Smooth muscle cell (in vitro differentiated cells): ENCODE results near the gene LAS1L. TPM values are rescaled to one million over a fixed set of nuclear protein-coding genes. Genes with fewer than 3 reads are reported as not detected.
"Not testable (repeated sequence)": the region's sequence is repeated elsewhere in the genome, so short reads cannot be mapped to it uniquely, and the experiment has no call there.

Experiments
- DNase-seq: peaks from one replicate; lab custom pipeline; 2025; ENCODE audit not compliant: unreplicated experiment; lab: John Stamatoyannopoulos, UW
- H2AFZ ChIP-seq: fragments of 200-600 bp; sonication (generic); 2 replicates; pipeline ENCODE4 v1.6.0; 2016; ENCODE audit warnings: antibody characterized with exemption, low read depth, mild to moderate bottlenecking
- H3F3A ChIP-seq: fragments of 200-600 bp; sonication (generic); 2 replicates; pipeline ENCODE4 v1.6.0; 2017; ENCODE audit warnings: antibody characterized with exemption, low read depth
- H3K27ac ChIP-seq: fragments of 200-600 bp; sonication (generic); 2 replicates; pipeline ENCODE4 v1.5.1; 2016; ENCODE audit warnings: low read depth, mild to moderate bottlenecking
- H3K27me3 ChIP-seq: fragments of 200-600 bp; sonication (generic); 2 replicates; pipeline ENCODE4 v1.6.1; 2016; ENCODE audit warnings: low read depth, mild to moderate bottlenecking
- H3K36me3 ChIP-seq: fragments of 200-600 bp; sonication (generic); 2 replicates; pipeline ENCODE4 v1.5.1; 2016; ENCODE audit warnings: low read depth
- H3K4me1 ChIP-seq: fragments of 200-600 bp; sonication (generic); 2 replicates; pipeline ENCODE4 v1.5.1; 2016; ENCODE audit warnings: low read depth
- H3K4me2 ChIP-seq: fragments of 200-600 bp; sonication (generic); 2 replicates; pipeline ENCODE4 v1.6.0; 2016; ENCODE audit warnings: mild to moderate bottlenecking
- H3K4me3 ChIP-seq: fragments of 200-600 bp; sonication (generic); 2 replicates; pipeline ENCODE4 v1.5.1; 2016; ENCODE audit warnings: mild to moderate bottlenecking
- H3K79me2 ChIP-seq: fragments of 200-600 bp; sonication (generic); 2 replicates; pipeline ENCODE4 v1.6.0; 2016; ENCODE audit warnings: low read depth, mild to moderate bottlenecking
- H3K9ac ChIP-seq: fragments of 200-600 bp; sonication (generic); 2 replicates; pipeline ENCODE4 v1.6.0; 2016; ENCODE audit warnings: low read depth
- H3K9me3 ChIP-seq: fragments of 200-600 bp; sonication (generic); replicated peaks from 2 replicates; pipeline ENCODE4 v1.5.1; 2016; ENCODE audit warnings: low read depth
- H4K20me1 ChIP-seq: fragments of 200-600 bp; sonication (generic); 2 replicates; pipeline ENCODE4 v1.6.0; 2016; ENCODE audit warnings: low read depth
- WGBS: methylation state at CpG from one replicate; pipeline ENCODE4 v1.1.7; 2016; ENCODE audit warnings: low lambda C conversion rate; 5-methylcytosine and 5-hydroxymethylcytosine counted together
- polyA plus RNA-seq: library from polyadenylated mRNA; unstranded; fragments of >200 nt; fragmentation: Nextera tagmentation; extraction: Ambion mirVana; gene quantifications from 2 replicates; pipeline ENCODE4 v1.2.1, GENCODE V29; 2016
- total RNA-seq: library from RNA; depleted of rRNA; stranded (reverse); fragments of >200 nt; gene quantifications from 2 replicates; pipeline ENCODE4 v1.2.3, GENCODE V29; 2014
- TF ChIP-seq, protein P1 (sequence below): fragments of 200-600 bp; sonication (generic); IDR thresholded peaks from 2 replicates; pipeline ENCODE4 v1.5.1; 2017; ENCODE audit warnings: borderline replicate concordance, mild to moderate bottlenecking, antibody characterized with exemption; ENCODE audit not compliant: insufficient read depth, poor library complexity, severe bottlenecking

LAS1L gene
- total and polyA plus RNA-seq, 2 experiments from 2014 or later, result 15.1 to 20.0 TPM

DNA sequence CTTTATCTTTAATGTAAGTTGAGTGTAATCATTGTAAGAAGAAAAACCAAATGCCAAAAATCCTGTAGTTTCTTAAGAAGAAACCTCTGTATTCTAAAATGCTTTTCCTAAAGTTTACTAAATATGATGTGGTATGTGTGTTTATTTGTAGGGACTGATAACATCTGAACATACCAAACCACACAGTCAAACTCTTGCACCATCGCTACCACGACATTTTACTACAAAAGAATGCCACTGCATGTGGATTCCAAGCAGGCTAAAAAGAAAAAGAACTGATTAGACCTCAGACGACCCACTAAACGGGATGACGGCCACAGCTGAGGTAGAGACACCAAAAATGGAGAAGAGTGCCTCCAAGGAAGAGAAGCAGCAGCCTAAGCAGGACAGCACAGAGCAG is 46.1 kb downstream of the LAS1L start:
- no peaks in the 10 kb centered on the region for H3K4me1 ChIP-seq
- H3K9me3 ChIP-seq, result no peaks in the 10 kb centered on the region
- no peak overlapping the region for H3K4me2 ChIP-seq
- no peaks in the 10 kb centered on the region for H3F3A ChIP-seq
- no peaks in the 10 kb centered on the region for H3K27me3 ChIP-seq
- no peaks in the 10 kb centered on the region for H3K79me2 ChIP-seq
- DNase-seq, result no peak
- no peaks in the 10 kb centered on the region for H3K36me3 ChIP-seq
- 42% methylated on average over 5 of the region's 5 CpGs for WGBS
- no peaks in the 10 kb centered on the region for H4K20me1 ChIP-seq
- TF ChIP-seq, protein P1, sequence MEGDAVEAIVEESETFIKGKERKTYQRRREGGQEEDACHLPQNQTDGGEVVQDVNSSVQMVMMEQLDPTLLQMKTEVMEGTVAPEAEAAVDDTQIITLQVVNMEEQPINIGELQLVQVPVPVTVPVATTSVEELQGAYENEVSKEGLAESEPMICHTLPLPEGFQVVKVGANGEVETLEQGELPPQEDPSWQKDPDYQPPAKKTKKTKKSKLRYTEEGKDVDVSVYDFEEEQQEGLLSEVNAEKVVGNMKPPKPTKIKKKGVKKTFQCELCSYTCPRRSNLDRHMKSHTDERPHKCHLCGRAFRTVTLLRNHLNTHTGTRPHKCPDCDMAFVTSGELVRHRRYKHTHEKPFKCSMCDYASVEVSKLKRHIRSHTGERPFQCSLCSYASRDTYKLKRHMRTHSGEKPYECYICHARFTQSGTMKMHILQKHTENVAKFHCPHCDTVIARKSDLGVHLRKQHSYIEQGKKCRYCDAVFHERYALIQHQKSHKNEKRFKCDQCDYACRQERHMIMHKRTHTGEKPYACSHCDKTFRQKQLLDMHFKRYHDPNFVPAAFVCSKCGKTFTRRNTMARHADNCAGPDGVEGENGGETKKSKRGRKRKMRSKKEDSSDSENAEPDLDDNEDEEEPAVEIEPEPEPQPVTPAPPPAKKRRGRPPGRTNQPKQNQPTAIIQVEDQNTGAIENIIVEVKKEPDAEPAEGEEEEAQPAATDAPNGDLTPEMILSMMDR, result no peak
- no peak overlapping the region for H3K4me3 ChIP-seq
- no peak overlapping the region for H3K27ac ChIP-seq
- H2AFZ ChIP-seq, result no peak overlapping the region
- no peak overlapping the region for H3K9ac ChIP-seq

DNA sequence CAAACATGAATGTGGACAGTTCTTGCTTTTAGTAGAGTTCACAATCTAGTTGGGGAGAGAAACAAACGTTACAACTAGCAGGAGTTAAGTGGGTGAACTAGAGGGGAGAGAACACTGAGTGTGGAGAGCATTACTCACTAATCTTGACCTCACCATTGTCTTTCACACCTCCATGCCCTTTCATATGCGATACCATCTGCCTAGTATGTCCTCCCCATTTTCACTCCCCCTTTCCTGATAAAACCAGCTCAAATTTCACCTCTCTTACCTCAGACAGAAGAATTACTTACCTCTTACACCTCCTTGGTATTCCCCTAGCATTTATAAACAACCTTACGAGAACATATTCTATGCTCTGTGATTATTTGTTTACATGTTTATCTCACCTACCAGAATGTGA is 53.6 kb downstream of the LAS1L start:
- Histone ChIP-seq H3K4me2 (no peak overlapping the region), H3K27ac (no peak overlapping the region), H3K9ac (no peak overlapping the region), H3K79me2 (no peaks in the 10 kb centered on the region), H3K9me3 (no peaks in the 10 kb centered on the region), H2AFZ (no peak overlapping the region), H3K36me3 (no peaks in the 10 kb centered on the region), H3K27me3 (no peaks in the 10 kb centered on the region), H3K4me1 (no peaks in the 10 kb centered on the region), H3F3A (no peaks in the 10 kb centered on the region), H3K4me3 (no peak overlapping the region), H4K20me1 (no peaks in the 10 kb centered on the region)
- no peak for DNase-seq
- 40% methylated on average over 3 of the region's 3 CpGs for WGBS
- TF ChIP-seq, protein P1, result no peak

DNA sequence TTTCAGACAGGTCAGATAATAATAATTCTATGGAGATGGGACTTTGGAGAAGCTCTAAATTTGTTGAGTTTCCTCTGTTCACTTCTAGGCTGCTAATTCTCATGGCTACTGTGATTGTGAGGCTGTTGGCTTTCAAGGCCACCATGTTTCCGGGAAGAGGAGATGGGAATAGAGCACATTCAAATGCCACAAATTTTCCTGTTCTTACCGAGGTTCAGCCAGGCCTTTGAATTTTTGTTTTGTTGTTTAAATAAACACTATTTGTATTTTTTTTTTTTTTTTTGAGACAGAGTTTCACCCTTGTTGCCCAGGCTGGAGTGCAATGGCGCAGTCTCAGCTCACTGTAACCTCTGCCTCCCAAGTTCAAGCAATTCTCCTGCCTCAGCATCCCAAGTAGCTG is 55.5 kb downstream of the LAS1L start:
- H2AFZ ChIP-seq, H3K9me3 ChIP-seq, H4K20me1 ChIP-seq, H3K4me1 ChIP-seq, H3K27me3 ChIP-seq, H3K36me3 ChIP-seq, H3K4me3 ChIP-seq, H3K9ac ChIP-seq, H3K79me2 ChIP-seq, H3F3A ChIP-seq, H3K27ac ChIP-seq, DNase-seq, H3K4me2 ChIP-seq: not testable (repeated sequence)
- 89% methylated on average over 3 of the region's 3 CpGs for WGBS

DNA sequence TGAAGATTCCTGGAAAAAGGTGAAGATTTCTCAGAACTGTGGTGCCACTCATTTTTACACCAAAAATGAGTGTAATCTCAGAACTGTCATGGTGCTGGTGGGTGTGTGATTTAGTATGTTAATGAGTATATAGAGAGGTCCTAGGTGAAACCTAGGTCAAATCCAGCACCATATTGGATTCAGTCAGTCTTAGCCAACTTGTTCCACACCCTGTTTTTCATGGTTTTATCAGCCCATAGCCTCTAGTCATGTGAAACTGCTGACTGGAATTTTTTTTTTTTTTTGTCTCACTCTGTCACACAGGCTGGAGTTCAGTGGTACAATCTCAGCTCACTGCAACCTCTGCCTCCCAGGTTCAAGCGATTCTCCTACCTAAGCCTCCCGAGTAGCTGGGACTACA is 58.0 kb downstream of the LAS1L start:
- WGBS, result 71% methylated on average over 2 of the region's 2 CpGs
- Histone ChIP-seq H3F3A (no peaks in the 10 kb centered on the region), H3K4me2 (no peak overlapping the region), H3K4me3 (no peak overlapping the region), H3K36me3 (no peaks in the 10 kb centered on the region), H3K9me3 (peaks cover 5% of the 10 kb centered on the region), H3K4me1 (no peaks in the 10 kb centered on the region), H3K27me3 (no peaks in the 10 kb centered on the region), H4K20me1 (no peaks in the 10 kb centered on the region), H3K27ac (no peak overlapping the region), H3K79me2 (no peaks in the 10 kb centered on the region), H3K9ac (no peak overlapping the region), H2AFZ (no peak overlapping the region)
- TF ChIP-seq, protein P1, result no peak
- no peak for DNase-seq
